Vagina (tissue), 2 donors: ENCODE data around the gene B4GALT1.

ENCODE experiments used
- POLR2A ChIP-seq, 2 donors: fragments of 450-650 bp; IDR thresholded peaks; one replicate each; pipeline ENCODE4 v1.6.1; 2017; ENCODE audit warnings: antibody characterized with exemption in 2 of 2, mild to moderate bottlenecking in 2 of 2, moderate library complexity in 2 of 2
- TF ChIP-seq, protein P1 (sequence below), 3 experiments: fragments of 450-650 bp in 2 of 3; fragments of 200-600 bp in 1 of 3; sonication (generic) in 1 of 3; IDR thresholded peaks; one replicate each; pipeline ENCODE4 v1.5.1; 2017 to 2019; ENCODE audit warnings: antibody characterized with exemption in 3 of 3, mild to moderate bottlenecking in 2 of 3, moderate library complexity in 2 of 3

GRCh38 chr9:33144551-33144950, 22.6 kb downstream of the B4GALT1 start:
- no peak for TF ChIP-seq POLR2A (IDR thresholded peaks at IDR 0.05)
- TF ChIP-seq, protein P1, sequence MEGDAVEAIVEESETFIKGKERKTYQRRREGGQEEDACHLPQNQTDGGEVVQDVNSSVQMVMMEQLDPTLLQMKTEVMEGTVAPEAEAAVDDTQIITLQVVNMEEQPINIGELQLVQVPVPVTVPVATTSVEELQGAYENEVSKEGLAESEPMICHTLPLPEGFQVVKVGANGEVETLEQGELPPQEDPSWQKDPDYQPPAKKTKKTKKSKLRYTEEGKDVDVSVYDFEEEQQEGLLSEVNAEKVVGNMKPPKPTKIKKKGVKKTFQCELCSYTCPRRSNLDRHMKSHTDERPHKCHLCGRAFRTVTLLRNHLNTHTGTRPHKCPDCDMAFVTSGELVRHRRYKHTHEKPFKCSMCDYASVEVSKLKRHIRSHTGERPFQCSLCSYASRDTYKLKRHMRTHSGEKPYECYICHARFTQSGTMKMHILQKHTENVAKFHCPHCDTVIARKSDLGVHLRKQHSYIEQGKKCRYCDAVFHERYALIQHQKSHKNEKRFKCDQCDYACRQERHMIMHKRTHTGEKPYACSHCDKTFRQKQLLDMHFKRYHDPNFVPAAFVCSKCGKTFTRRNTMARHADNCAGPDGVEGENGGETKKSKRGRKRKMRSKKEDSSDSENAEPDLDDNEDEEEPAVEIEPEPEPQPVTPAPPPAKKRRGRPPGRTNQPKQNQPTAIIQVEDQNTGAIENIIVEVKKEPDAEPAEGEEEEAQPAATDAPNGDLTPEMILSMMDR (IDR thresholded peaks at IDR 0.05), result no peak
